K562 (cell line): ENCODE measurements around the gene CD68. TPM values are rescaled to one million over a fixed set of nuclear protein-coding genes. Genes with fewer than 3 reads are reported as not detected.

Experiments used
- ARID1B ChIP-seq: fragments of 450-650 bp; IDR thresholded peaks from 2 replicates; pipeline ENCODE4 v1.6.1; 2016; ENCODE audit warnings: antibody characterized with exemption, mild to moderate bottlenecking, inconsistent platforms
- CREBBP ChIP-seq: IDR thresholded peaks from one replicate; pipeline ENCODE4 v1.6.1; 2012; ENCODE audit warnings: low read depth, mild to moderate bottlenecking, control low read depth, inconsistent platforms, low read length
- CREM ChIP-seq: IDR thresholded peaks from 2 replicates; pipeline ENCODE4 v1.6.1; 2014; ENCODE audit warnings: antibody characterized with exemption, low read depth
- EGR1 ChIP-seq: fragments of 450-650 bp; conservative IDR thresholded peaks from 2 replicates; pipeline ENCODE4 v1.6.1; 2017; ENCODE audit warnings: mild to moderate bottlenecking
- FIP1L1 ChIP-seq: fragments of 200-400 bp; formaldehyde crosslinking; IDR thresholded peaks from 2 replicates; pipeline ENCODE4 v1.6.1; 2018; ENCODE audit warnings: mild to moderate bottlenecking, low read depth, low read length; ENCODE audit not compliant: poor library complexity, severe bottlenecking
- HNRNPL ChIP-seq: fragments of 200-400 bp; formaldehyde crosslinking; IDR thresholded peaks from 2 replicates; pipeline ENCODE4 v1.6.1; 2017; ENCODE audit warnings: low read depth, mild to moderate bottlenecking, low read length
- HNRNPLL ChIP-seq: fragments of 200-400 bp; formaldehyde crosslinking; IDR thresholded peaks from 2 replicates; pipeline ENCODE4 v1.6.1; 2017; ENCODE audit warnings: low read length, low read depth, mild to moderate bottlenecking; ENCODE audit not compliant: poor library complexity, severe bottlenecking
- IRF2 ChIP-seq: sonication (generic); formaldehyde crosslinking; IDR thresholded peaks from 2 replicates; pipeline ENCODE4 v1.8.1; 2022; ENCODE audit warnings: mild to moderate bottlenecking, missing genetic modification reagents
- KAT2B ChIP-seq: IDR thresholded peaks from one replicate; pipeline ENCODE4 v1.6.1; 2012; ENCODE audit warnings: low read depth, mild to moderate bottlenecking, control low read depth, inconsistent platforms, low read length, moderate library complexity
- PHF8 ChIP-seq: fragments of 200-600 bp; sonication (generic); IDR thresholded peaks from 2 replicates; pipeline ENCODE4 v1.6.1; 2012; ENCODE audit warnings: mixed run types, mild to moderate bottlenecking, inconsistent platforms, low read length, moderate library complexity, borderline replicate concordance
- PML ChIP-seq: IDR thresholded peaks from 2 replicates; pipeline ENCODE4 v1.6.1; 2012; ENCODE audit warnings: low read length, inconsistent platforms
- SMARCA4 ChIP-seq: fragments of 450-650 bp; IDR thresholded peaks from 2 replicates; pipeline ENCODE4 v1.6.1; 2016
- TAF1 ChIP-seq: IDR thresholded peaks from 2 replicates; pipeline ENCODE4 v1.6.1; 2011; ENCODE audit warnings: mild to moderate bottlenecking, low read length, moderate library complexity; ENCODE audit not compliant: insufficient read depth, control insufficient read depth, severe bottlenecking; ENCODE audit errors: extremely low read depth
- TBL1XR1 ChIP-seq, 2 experiments: IDR thresholded peaks; 2 replicates each; pipeline ENCODE4 v1.6.1; 2012; ENCODE audit warnings: improper control_type of control experiment in 2 of 2, low read length in 2 of 2, mild to moderate bottlenecking in 1 of 2
- TCF3 ChIP-seq: sonication (generic); formaldehyde crosslinking; IDR thresholded peaks from 2 replicates; pipeline ENCODE4 v1.4.0; 2020; ENCODE audit warnings: mild to moderate bottlenecking, missing genetic modification reagents
- ZNF274 ChIP-seq: IDR thresholded peaks from 2 replicates; pipeline ENCODE4 v1.6.1; 2011; ENCODE audit warnings: low read depth, mild to moderate bottlenecking, low read length, moderate library complexity, borderline replicate concordance
- ZNF3 ChIP-seq: fragments of 250-450 bp; sonication (Bioruptor Pico); IDR thresholded peaks from 2 replicates; pipeline ENCODE4 v1.5.0; 2021; ENCODE audit warnings: mild to moderate bottlenecking, moderate library complexity
- ZNF436 ChIP-seq: fragments of 250-450, 450-650 bp; sonication (Bioruptor Pico); formaldehyde crosslinking; IDR thresholded peaks from 2 replicates; pipeline ENCODE4 v1.7.0; 2020; ENCODE audit warnings: mild to moderate bottlenecking
- ZNF766 ChIP-seq: fragments of 200-800 bp; sonication (Bioruptor generic); conservative IDR thresholded peaks from 2 replicates; pipeline ENCODE4 v1.6.1; 2016; ENCODE audit warnings: missing genetic modification characterization, missing compliant biosample characterization
- polyA plus RNA-seq, 8 experiments: library from polyadenylated mRNA; depleted of rRNA in 4 of 8; stranded (reverse) in 5 of 8; unstranded in 3 of 8; fragments of >200 nt; fragmentation: Nextera tagmentation in 2 of 8; fragmentation: Illumina TruSeq in 1 of 8; extraction: Ambion mirVana in 2 of 8; extraction: Trizol in 1 of 8; gene quantifications; 2 replicates each; pipeline versions ENCODE4 v1.2.1 to v1.2.3, GENCODE V29; 2011 to 2014; ENCODE audit warnings: inconsistent platforms in 1 of 8, missing spikeins in 1 of 8
- total RNA-seq, 7 experiments: library from RNA; depleted of rRNA in 6 of 7; stranded (reverse); fragments of >200 nt in 6 of 7; fragmentation: Illumina TruSeq in 2 of 7; extraction: Trizol in 2 of 7; gene quantifications; 2 replicates each; pipeline versions ENCODE4 v1.2.1 to v1.2.3, GENCODE V29; 2011 to 2021; ENCODE audit warnings: low replicate concordance in 1 of 7
- TF ChIP-seq, protein P1 (sequence below): fragments of 250-450 bp; sonication (Bioruptor Pico); IDR thresholded peaks from 2 replicates; pipeline ENCODE4 v1.8.0; 2022; ENCODE audit warnings: inconsistent platforms
- TF ChIP-seq, protein P2 (sequence below): fragments of 450-650 bp; formaldehyde crosslinking; IDR thresholded peaks from 2 replicates; pipeline ENCODE4 v1.4.0; 2022; ENCODE audit warnings: mild to moderate bottlenecking, moderate library complexity
- TF ChIP-seq, protein P3 (sequence below): fragments of 450-650 bp; formaldehyde crosslinking; IDR thresholded peaks from 2 replicates; pipeline ENCODE4 v1.4.0; 2022; ENCODE audit warnings: missing genetic modification characterization
- TF ChIP-seq, protein P4 (sequence below), 2 experiments: IDR thresholded peaks; 2 replicates each; pipeline ENCODE4 v1.6.1; 2011; ENCODE audit warnings: borderline replicate concordance in 1 of 2, control low read depth in 1 of 2, low read depth in 1 of 2, low read length in 1 of 2, mild to moderate bottlenecking in 1 of 2, mixed read lengths in 1 of 2, moderate library complexity in 1 of 2; ENCODE audit not compliant: insufficient read depth in 1 of 2, insufficient read length in 1 of 2, poor library complexity in 1 of 2, severe bottlenecking in 1 of 2; ENCODE audit errors: extremely low read depth in 1 of 2

CD68 gene
- total and polyA plus RNA-seq, 9 of the 15 experiments (the other 6 are each of a cell fraction or from before 2014, with no cell fraction given), result 28.2 to 89.8 (median 37.7) TPM

DNA sequence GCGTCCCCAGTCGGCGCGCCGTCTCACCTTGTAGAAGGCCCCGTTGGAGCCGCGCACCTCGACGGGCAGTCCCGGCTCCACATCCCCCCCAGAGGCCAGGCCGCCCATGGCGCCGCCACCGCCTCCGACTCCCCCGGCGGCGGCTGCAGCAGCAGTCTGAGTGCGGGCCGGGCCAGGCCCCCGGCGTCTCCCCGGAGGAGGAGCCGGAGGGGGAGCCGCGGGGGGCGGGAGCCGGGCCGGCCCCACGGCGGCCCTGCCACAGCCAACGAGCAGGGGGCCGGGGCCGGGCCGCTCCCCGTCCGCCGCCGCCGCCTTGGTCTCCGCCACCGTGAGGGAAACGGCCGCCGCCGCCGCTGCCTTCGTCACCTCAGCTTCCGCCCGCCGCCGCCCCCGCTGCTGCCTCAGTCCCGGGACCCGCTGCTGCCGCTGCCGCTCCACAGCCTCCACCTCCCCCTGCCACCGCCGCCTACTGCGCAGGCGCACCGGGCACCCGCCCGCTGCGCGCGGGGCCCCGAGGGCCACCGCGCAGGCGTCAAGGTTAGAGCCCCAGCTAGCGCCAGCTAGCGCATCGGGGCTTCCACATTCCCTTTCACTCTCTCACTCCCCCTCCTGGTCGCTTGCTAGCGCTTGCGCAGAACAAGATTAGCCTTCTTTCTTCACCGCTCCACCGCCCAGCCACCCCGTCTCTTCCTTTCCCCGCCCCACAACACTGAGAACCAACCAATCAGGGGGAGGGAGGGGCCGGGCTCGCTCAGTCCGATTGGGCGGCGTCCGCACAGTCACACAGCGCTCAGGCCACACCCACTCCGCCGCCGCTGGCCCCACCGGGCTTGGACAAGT lies 35.2 kb downstream of the CD68 start, which contains the start of gene FXR2 (continued):
- TF ChIP-seq PHF8 (peak; percentile 41; the same call in 1 of the 2 replicates), HNRNPLL (no peak), TCF3 (CRISPR knock-in tag) (no peak), SMARCA4 (no peak), TBL1XR1 (IDR thresholded peaks at IDR 0.05; ENCODE audit: low read length in 2 of 2) (no peak), TAF1 (peak; percentile 49), IRF2 (CRISPR knock-in tag) (no peak), ZNF274 (no peak), KAT2B (no peak), CREBBP (no peak), PML (no peak), ZNF436 (no peak), EGR1 (peak; percentile 50; the same call in 1 of the 2 replicates), ZNF3 (no peak), ZNF766 (CRISPR knock-in tag) (no peak), HNRNPL (no peak), ARID1B (no peak), FIP1L1 (no peak), CREM (peak; percentile 58; the same call in 1 of the 2 replicates)
- TF ChIP-seq, protein P1, sequence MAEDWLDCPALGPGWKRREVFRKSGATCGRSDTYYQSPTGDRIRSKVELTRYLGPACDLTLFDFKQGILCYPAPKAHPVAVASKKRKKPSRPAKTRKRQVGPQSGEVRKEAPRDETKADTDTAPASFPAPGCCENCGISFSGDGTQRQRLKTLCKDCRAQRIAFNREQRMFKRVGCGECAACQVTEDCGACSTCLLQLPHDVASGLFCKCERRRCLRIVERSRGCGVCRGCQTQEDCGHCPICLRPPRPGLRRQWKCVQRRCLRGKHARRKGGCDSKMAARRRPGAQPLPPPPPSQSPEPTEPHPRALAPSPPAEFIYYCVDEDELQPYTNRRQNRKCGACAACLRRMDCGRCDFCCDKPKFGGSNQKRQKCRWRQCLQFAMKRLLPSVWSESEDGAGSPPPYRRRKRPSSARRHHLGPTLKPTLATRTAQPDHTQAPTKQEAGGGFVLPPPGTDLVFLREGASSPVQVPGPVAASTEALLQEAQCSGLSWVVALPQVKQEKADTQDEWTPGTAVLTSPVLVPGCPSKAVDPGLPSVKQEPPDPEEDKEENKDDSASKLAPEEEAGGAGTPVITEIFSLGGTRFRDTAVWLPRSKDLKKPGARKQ (CRISPR knock-in tag), result no peak
- TF ChIP-seq, protein P2, sequence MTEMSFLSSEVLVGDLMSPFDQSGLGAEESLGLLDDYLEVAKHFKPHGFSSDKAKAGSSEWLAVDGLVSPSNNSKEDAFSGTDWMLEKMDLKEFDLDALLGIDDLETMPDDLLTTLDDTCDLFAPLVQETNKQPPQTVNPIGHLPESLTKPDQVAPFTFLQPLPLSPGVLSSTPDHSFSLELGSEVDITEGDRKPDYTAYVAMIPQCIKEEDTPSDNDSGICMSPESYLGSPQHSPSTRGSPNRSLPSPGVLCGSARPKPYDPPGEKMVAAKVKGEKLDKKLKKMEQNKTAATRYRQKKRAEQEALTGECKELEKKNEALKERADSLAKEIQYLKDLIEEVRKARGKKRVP (CRISPR knock-in tag), result no peak
- TF ChIP-seq, protein P3, sequence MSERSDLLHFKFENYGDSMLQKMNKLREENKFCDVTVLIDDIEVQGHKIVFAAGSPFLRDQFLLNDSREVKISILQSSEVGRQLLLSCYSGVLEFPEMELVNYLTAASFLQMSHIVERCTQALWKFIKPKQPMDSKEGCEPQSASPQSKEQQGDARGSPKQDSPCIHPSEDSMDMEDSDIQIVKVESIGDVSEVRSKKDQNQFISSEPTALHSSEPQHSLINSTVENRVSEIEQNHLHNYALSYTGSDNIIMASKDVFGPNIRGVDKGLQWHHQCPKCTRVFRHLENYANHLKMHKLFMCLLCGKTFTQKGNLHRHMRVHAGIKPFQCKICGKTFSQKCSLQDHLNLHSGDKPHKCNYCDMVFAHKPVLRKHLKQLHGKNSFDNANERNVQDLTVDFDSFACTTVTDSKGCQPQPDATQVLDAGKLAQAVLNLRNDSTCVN (CRISPR knock-in tag), result no peak
- TF ChIP-seq, protein P4, sequence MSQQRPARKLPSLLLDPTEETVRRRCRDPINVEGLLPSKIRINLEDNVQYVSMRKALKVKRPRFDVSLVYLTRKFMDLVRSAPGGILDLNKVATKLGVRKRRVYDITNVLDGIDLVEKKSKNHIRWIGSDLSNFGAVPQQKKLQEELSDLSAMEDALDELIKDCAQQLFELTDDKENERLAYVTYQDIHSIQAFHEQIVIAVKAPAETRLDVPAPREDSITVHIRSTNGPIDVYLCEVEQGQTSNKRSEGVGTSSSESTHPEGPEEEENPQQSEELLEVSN (IDR thresholded peaks at IDR 0.05; ENCODE audit: borderline replicate concordance in 1 of 2, extremely low read depth in 1 of 2, insufficient read depth in 1 of 2, insufficient read length in 1 of 2, low read depth in 1 of 2, low read length in 1 of 2, poor library complexity in 1 of 2, severe bottlenecking in 1 of 2), result peak in 1 of 2 experiments; percentile 32
